Left ventricle myocardium superior (tissue), 1 donor: ENCODE data around the gene ASIP. TPM values are rescaled to one million over a fixed set of nuclear protein-coding genes. Genes with fewer than 3 reads are reported as not detected.
A peak's percentile ranks its signal among the peaks of the same experiment; 100 is the strongest.
"Not testable (repeated sequence)": the region's sequence is repeated elsewhere in the genome, so short reads cannot be mapped to it uniquely, and the experiment has no call there.

Experiments
- ATAC-seq: fragments of 200-7000 bp; cut with Tn5 transposase; one replicate; pipeline ENCODE4 v1.9.1; 2020; ENCODE audit warnings: mild to moderate bottlenecking, moderate library complexity
- DNase-seq: peaks from one replicate; pipeline ENCODE4 v3.0.0-alpha.2; 2020
- intact Hi-C: fragments of 100-400 bp; cut with micrococcal nuclease; formaldehyde crosslinking; loops from one replicate; pipeline ENCODE4 v1.11.0; 2022
- total RNA-seq: library from RNA; stranded (reverse); fragmentation: NEBNext Ultra II Directional; extraction: Animal tissue kit (Norgen Biotek cat#: 25700); gene quantifications from one replicate; pipeline ENCODE4 v1.2.1, GENCODE V29; 2021
- donor health status: DM: no; HTN: yes; CAD: no; lungs with severe emphysema.

ASIP gene
- total RNA-seq, 1 donor from 2014 or later = 9.5 TPM

- intact Hi-C loops = no loop called here
- no peak for DNase-seq
- no peak for ATAC-seq
Observed at GRCh38 chr20:34274694-34275093, 33.5 kb downstream of the ASIP start.

GRCh38 chr20:34281177-34281576, 40.0 kb downstream of the ASIP start:
- DNase-seq = no peak
- intact Hi-C loops = no loop called here
- ATAC-seq = no peak

- no peak for DNase-seq
- no peak for ATAC-seq
- intact Hi-C loops = no loop called here
Observed at GRCh38 chr20:34282041-34282440, 40.8 kb downstream of the ASIP start.

GRCh38 chr20:34283844-34284243, 42.6 kb downstream of the ASIP start:
- intact Hi-C loops = no loop called here
- ATAC-seq (no peak), DNase-seq (no peak)

- no peak for DNase-seq
- intact Hi-C loops = no loop called here
- ATAC-seq = no peak
Observed at GRCh38 chr20:34285450-34285849, 44.2 kb downstream of the ASIP start.

- DNase-seq, intact Hi-C loops, ATAC-seq: not testable (repeated sequence)
Observed at GRCh38 chr20:34287500-34287899, 46.3 kb downstream of the ASIP start.

- DNase-seq (no peak), ATAC-seq (no peak)
- intact Hi-C loops = no loop called here
Observed at GRCh38 chr20:34290471-34290870, 49.2 kb downstream of the ASIP start.

- intact Hi-C loops = no loop called here
- ATAC-seq = no peak
- no peak for DNase-seq
Observed at GRCh38 chr20:34292496-34292895, 51.3 kb downstream of the ASIP start.

- intact Hi-C loops = no loop called here
- DNase-seq (no peak), ATAC-seq (no peak)
Observed at GRCh38 chr20:34293119-34293518, 51.9 kb downstream of the ASIP start.

- ATAC-seq (no peak), DNase-seq (no peak)
- intact Hi-C loops = no loop called here
Observed at GRCh38 chr20:34293589-34293988, 52.4 kb downstream of the ASIP start.

GRCh38 chr20:34294563-34294962, 53.3 kb downstream of the ASIP start:
- no peak for DNase-seq
- ATAC-seq = no peak
- intact Hi-C loops = no loop called here

GRCh38 chr20:34295284-34295683, 54.1 kb downstream of the ASIP start:
- intact Hi-C loops = no loop called here
- no peak for DNase-seq
- ATAC-seq = no peak

GRCh38 chr20:34296468-34296867, 55.2 kb downstream of the ASIP start:
- ATAC-seq = no peak
- intact Hi-C loops = no loop called here
- DNase-seq = no peak

GRCh38 chr20:34298294-34298784, 57.1 kb downstream of the ASIP start:
- ATAC-seq, DNase-seq, intact Hi-C loops: not testable (repeated sequence)

GRCh38 chr20:34299556-34300255, 58.5 kb downstream of the ASIP start:
- intact Hi-C loops = no loop called here
- DNase-seq (no peak), ATAC-seq (no peak)

- intact Hi-C loops = no loop called here
- no peak for DNase-seq
- no peak for ATAC-seq
Observed at GRCh38 chr20:34300256-34300806, 59.1 kb downstream of the ASIP start.

GRCh38 chr20:34300809-34301586, 59.8 kb downstream of the ASIP start:
- ATAC-seq = peak; percentile 33
- intact Hi-C loops = no loop called here
- peak; percentile 43 for DNase-seq

- ATAC-seq (no peak), DNase-seq (no peak)
- intact Hi-C loops = no loop called here
Observed at GRCh38 chr20:34301587-34302311, 60.5 kb downstream of the ASIP start.

- ATAC-seq (no peak), DNase-seq (no peak)
- intact Hi-C loops = no loop called here
Observed at GRCh38 chr20:34302312-34302722, 61.1 kb downstream of the ASIP start.
